CD14-positive monocyte (primary cell): ENCODE measurements around the gene ADAMTS4. TPM values are rescaled to one million over a fixed set of nuclear protein-coding genes. Genes with fewer than 3 reads are reported as not detected.

Source experiments
- DNase-seq, 3 donors: peaks; one replicate each; pipeline ENCODE4 v3.0.0-alpha.2; 2011 to 2022
- H2AFZ ChIP-seq: 2 replicates; pipeline ENCODE4 v1.6.0; 2012; ENCODE audit warnings: mild to moderate bottlenecking, low read depth, low read length, inconsistent platforms; ENCODE audit not compliant: insufficient read depth, poor library complexity, severe bottlenecking
- H3K27ac ChIP-seq, 2 donors: 1 replicate in 1 of 2; 2 replicates in 1 of 2; pipeline ENCODE4 v1.5.1; 2012 to 2013; ENCODE audit warnings: low read length in 2 of 2, control low read depth in 1 of 2, inconsistent platforms in 1 of 2, low read depth in 1 of 2, mild to moderate bottlenecking in 1 of 2
- H3K27me3 ChIP-seq, 2 donors: one replicate each; pipeline versions ENCODE4 v1.6.0 to v1.6.1; 2011 to 2013; ENCODE audit warnings: low read length in 2 of 2; ENCODE audit not compliant: control insufficient read depth in 2 of 2, insufficient read depth in 2 of 2
- H3K36me3 ChIP-seq, 2 donors: replicated peaks in 1 of 2; 1 replicate in 1 of 2; 2 replicates in 1 of 2; pipeline versions ENCODE4 v1.5.1 to v1.6.1; 2012 to 2013; ENCODE audit warnings: low read length in 2 of 2, control low read depth in 1 of 2, inconsistent platforms in 1 of 2, mild to moderate bottlenecking in 1 of 2; ENCODE audit not compliant: insufficient read depth in 2 of 2, control insufficient read depth in 1 of 2
- H3K4me1 ChIP-seq, 2 donors: 1 replicate in 1 of 2; 2 replicates in 1 of 2; pipeline versions ENCODE4 v1.5.1 to v1.6.1; 2012 to 2013; ENCODE audit warnings: low read length in 2 of 2, control low read depth in 1 of 2, inconsistent platforms in 1 of 2, mild to moderate bottlenecking in 1 of 2, moderate library complexity in 1 of 2; ENCODE audit not compliant: insufficient read depth in 2 of 2, control insufficient read depth in 1 of 2
- H3K4me2 ChIP-seq: replicated peaks from 2 replicates; pipeline ENCODE3; 2012; ENCODE audit warnings: low read length, moderate library complexity, mild to moderate bottlenecking; ENCODE audit not compliant: poor library complexity, severe bottlenecking; ENCODE audit errors: extremely low read depth
- H3K4me3 ChIP-seq, 3 experiments: fragments of 200-600 bp in 1 of 3; sonication (generic) in 1 of 3; replicated peaks in 1 of 3; 1 replicate in 2 of 3; 2 replicates in 1 of 3; pipeline ENCODE4 v1.5.1; 2011 to 2013; ENCODE audit warnings: low read length in 3 of 3, mild to moderate bottlenecking in 3 of 3, control low read depth in 2 of 3, low read depth in 2 of 3, inconsistent platforms in 1 of 3, moderate library complexity in 1 of 3
- H3K79me2 ChIP-seq: 2 replicates; pipeline ENCODE4 v1.6.0; 2012; ENCODE audit warnings: mild to moderate bottlenecking, control low read depth, inconsistent platforms, low read length, moderate library complexity; ENCODE audit not compliant: insufficient read depth
- H3K9ac ChIP-seq: 2 replicates; pipeline ENCODE4 v1.6.0; 2017; ENCODE audit warnings: low read length, mild to moderate bottlenecking; ENCODE audit not compliant: insufficient read depth, poor library complexity, severe bottlenecking
- H3K9me3 ChIP-seq, 2 donors: replicated peaks in 1 of 2; 1 replicate in 1 of 2; 2 replicates in 1 of 2; pipeline versions ENCODE4 v1.5.1 to v1.6.1; 2012 to 2013; ENCODE audit warnings: low read length in 2 of 2, control low read depth in 1 of 2; ENCODE audit not compliant: control insufficient read depth in 1 of 2, insufficient read depth in 1 of 2
- H4K20me1 ChIP-seq: 2 replicates; pipeline ENCODE4 v1.6.0; 2012; ENCODE audit warnings: mild to moderate bottlenecking, low read length, control low read depth, moderate library complexity; ENCODE audit not compliant: insufficient read depth
- H3K27ac Mint-ChIP-seq, 7 donors: one replicate each; pipeline ENCODE4 v1.8.0; 2020; ENCODE audit warnings: mild to moderate bottlenecking in 7 of 7, mixed read lengths in 7 of 7, moderate library complexity in 6 of 7, inconsistent platforms in 2 of 7
- H3K27me3 Mint-ChIP-seq, 3 donors: one replicate each; pipeline ENCODE4 v1.8.0; 2021 to 2022; ENCODE audit warnings: low read depth in 3 of 3, mild to moderate bottlenecking in 3 of 3, mixed read lengths in 3 of 3, moderate library complexity in 3 of 3, inconsistent platforms in 1 of 3
- H3K36me3 Mint-ChIP-seq, 2 donors: one replicate each; pipeline ENCODE4 v1.8.0; 2020; ENCODE audit warnings: mixed read lengths in 2 of 2, inconsistent platforms in 1 of 2, mild to moderate bottlenecking in 1 of 2
- H3K4me1 Mint-ChIP-seq: one replicate; pipeline ENCODE4 v1.8.0; 2020; ENCODE audit warnings: mild to moderate bottlenecking, mixed read lengths
- H3K4me3 Mint-ChIP-seq, 2 donors: one replicate each; pipeline ENCODE4 v1.8.0; 2020; ENCODE audit warnings: mild to moderate bottlenecking in 2 of 2, mixed read lengths in 2 of 2, moderate library complexity in 1 of 2
- H3K9me3 Mint-ChIP-seq, 7 donors: one replicate each; pipeline ENCODE4 v1.8.0; 2020 to 2022; ENCODE audit warnings: mixed read lengths in 7 of 7, mild to moderate bottlenecking in 6 of 7, moderate library complexity in 6 of 7, inconsistent platforms in 2 of 7
- WGBS: methylation state at CpG from one replicate; pipeline ENCODE4 v1.1.5; 2013; ENCODE audit warnings: missing lambda C conversion rate; ENCODE audit not compliant: insufficient coverage; 5-methylcytosine and 5-hydroxymethylcytosine counted together
- intact Hi-C, 2 donors: fragments of 100-400 bp; cut with micrococcal nuclease; formaldehyde crosslinking; loops; one replicate each; pipeline versions ENCODE4 v1.15.0 to v1.15.1; 2023
- polyA plus RNA-seq, 3 donors: library from polyadenylated mRNA; depleted of rRNA in 1 of 3; unstranded in 2 of 3; stranded (reverse) in 1 of 3; fragments of 300-500 nt in 2 of 3; fragments of >200 nt in 1 of 3; fragmentation: Illumina TruSeq in 2 of 3; gene quantifications; 1 replicate in 2 of 3; 2 replicates in 1 of 3; pipeline ENCODE4 v1.2.3, GENCODE V29; 2012 to 2021
- TF ChIP-seq, protein P1 (sequence below): fragments of 200-600 bp; IDR thresholded peaks from one replicate; pipeline ENCODE4 v1.8.0; 2022; ENCODE audit warnings: antibody characterized with exemption, mild to moderate bottlenecking

The ADAMTS4 gene
- polyA plus RNA-seq, 3 donors = 0.01 to 0.04 TPM; not detected in 1

DNA sequence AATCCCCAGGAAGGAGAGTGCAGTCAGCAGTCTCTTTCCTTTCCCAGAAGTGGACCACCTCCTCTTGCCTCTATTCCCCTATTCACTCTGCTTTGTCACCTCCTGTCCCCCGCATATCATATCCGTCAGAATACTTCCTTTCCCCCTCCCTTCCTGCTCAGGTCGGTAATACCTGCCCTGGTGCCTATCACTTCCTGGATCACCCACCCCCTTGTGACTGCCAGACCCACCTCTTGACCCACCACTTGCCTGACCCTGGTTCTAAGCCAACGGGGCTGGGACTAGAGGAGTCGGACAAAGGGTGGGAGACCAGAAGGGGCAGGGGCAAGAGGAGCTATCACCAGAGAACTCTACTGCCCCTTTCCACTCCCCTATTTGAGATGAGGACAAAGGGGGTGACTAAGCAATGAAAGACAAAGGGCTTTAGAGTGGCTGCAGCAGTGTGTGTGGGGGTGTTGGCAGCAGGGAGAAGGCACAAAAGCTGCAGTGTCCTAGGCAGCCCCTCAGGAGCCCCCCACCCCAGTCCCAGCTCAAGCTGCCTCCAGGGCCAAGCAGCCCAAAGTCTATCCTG, 1.7 kb upstream of the ADAMTS4 start:
- peak overlapping the region in 1 of 3 experiments; percentile 100 for H3K4me3 ChIP-seq

DNA sequence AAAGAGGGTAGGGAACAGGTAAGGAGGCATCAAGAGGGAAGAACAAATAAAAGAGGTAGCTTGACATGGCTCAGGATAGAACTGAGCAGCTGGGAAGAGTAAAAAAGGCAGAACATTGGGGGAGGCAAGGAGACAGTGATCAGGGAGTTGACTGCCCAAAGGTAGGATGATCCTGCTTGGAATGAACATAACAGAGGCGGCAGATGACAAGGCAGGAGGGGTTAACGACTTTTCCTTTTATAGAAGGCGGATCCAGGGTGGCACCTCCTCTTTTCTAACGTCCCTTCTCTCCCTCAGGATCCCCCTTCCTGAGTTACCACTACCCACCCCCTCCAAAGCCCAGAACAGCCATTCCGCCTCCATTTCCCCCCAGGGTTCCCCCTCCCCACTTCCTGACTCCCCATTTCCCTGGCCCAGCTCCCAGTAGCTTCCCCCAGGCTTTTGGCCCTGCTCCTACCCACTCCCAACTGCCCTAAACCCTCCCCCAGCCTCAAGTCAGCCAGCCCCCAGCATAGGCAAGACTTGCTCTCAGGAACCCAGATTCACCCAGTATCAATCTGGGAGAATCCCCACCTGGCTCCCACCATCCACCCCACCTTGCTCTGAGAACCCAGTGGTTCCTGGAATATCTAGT, 769 bp upstream of the ADAMTS4 start:
- no peak overlapping the region for H3K4me3 Mint-ChIP-seq

More for the DNA sequence above, 1.7 kb upstream of the ADAMTS4 start:
- DNase-seq = no peak
- H3K36me3 ChIP-seq = peaks cover under 1 to 24% of the 10 kb centered on the region in 2 donors
- intact Hi-C loops = loop anchor here in 1 of 2 donors (5.0 kb wide), 1 partner anchor 187 kb away; no protein-coding TSS in a partner anchor
- no peaks in the 10 kb centered on the region for H3K9me3 ChIP-seq
- H3K9me3 Mint-ChIP-seq = no peaks in the 10 kb centered on the region
- H3K27me3 Mint-ChIP-seq = peaks cover 0 to 2% (median 1%) of the 10 kb centered on the region in 3 donors
- no peak overlapping the region for H3K9ac ChIP-seq
- H3K4me2 ChIP-seq = peak overlapping the region; percentile 97
- H3K27me3 ChIP-seq = no peaks in the 10 kb centered on the region
- H3K79me2 ChIP-seq = peaks cover 34% of the 10 kb centered on the region
- peaks cover 13 to 21% of the 10 kb centered on the region in 2 donors for H3K36me3 Mint-ChIP-seq
- H2AFZ ChIP-seq = peak overlapping the region; percentile 91
- H3K4me1 ChIP-seq = peaks cover 41 to 55% of the 10 kb centered on the region in 2 donors
- H3K4me3 Mint-ChIP-seq = no peak overlapping the region
- H3K27ac ChIP-seq = peak overlapping the region; percentile 80 to 95
- H3K27ac Mint-ChIP-seq = peak overlapping the region; percentile 93 to 98 (median 97)
- H3K4me1 Mint-ChIP-seq = peaks cover 52% of the 10 kb centered on the region
- WGBS = 45% methylated on average over 3 of the region's 5 CpGs
- TF ChIP-seq, protein P1, sequence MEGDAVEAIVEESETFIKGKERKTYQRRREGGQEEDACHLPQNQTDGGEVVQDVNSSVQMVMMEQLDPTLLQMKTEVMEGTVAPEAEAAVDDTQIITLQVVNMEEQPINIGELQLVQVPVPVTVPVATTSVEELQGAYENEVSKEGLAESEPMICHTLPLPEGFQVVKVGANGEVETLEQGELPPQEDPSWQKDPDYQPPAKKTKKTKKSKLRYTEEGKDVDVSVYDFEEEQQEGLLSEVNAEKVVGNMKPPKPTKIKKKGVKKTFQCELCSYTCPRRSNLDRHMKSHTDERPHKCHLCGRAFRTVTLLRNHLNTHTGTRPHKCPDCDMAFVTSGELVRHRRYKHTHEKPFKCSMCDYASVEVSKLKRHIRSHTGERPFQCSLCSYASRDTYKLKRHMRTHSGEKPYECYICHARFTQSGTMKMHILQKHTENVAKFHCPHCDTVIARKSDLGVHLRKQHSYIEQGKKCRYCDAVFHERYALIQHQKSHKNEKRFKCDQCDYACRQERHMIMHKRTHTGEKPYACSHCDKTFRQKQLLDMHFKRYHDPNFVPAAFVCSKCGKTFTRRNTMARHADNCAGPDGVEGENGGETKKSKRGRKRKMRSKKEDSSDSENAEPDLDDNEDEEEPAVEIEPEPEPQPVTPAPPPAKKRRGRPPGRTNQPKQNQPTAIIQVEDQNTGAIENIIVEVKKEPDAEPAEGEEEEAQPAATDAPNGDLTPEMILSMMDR = no peak
- no peaks in the 10 kb centered on the region for H4K20me1 ChIP-seq

More for the DNA sequence above, 769 bp upstream of the ADAMTS4 start:
- TF ChIP-seq, protein P1 = no peak
- Histone ChIP-seq H3K27ac (no peak overlapping the region), H3K4me1 (peaks cover 50 to 62% of the 10 kb centered on the region in 2 donors), H3K9ac (no peak overlapping the region), H3K79me2 (peaks cover 25% of the 10 kb centered on the region), H3K4me2 (no peak overlapping the region), H3K36me3 (peaks cover 0 to 15% of the 10 kb centered on the region in 2 donors), H3K27me3 (no peaks in the 10 kb centered on the region), H3K4me3 (no peak overlapping the region), H2AFZ (no peak overlapping the region), H3K9me3 (no peaks in the 10 kb centered on the region), H4K20me1 (no peaks in the 10 kb centered on the region)
- no peak for DNase-seq
- Mint-ChIP-seq H3K9me3 (no peaks in the 10 kb centered on the region), H3K4me1 (peaks cover 57% of the 10 kb centered on the region), H3K27me3 (peaks cover 0 to 2% (median 1%) of the 10 kb centered on the region in 3 donors), H3K27ac (peak overlapping the region in 2 of 7 donors; percentile 5 to 38), H3K36me3 (peaks cover 9 to 14% of the 10 kb centered on the region in 2 donors)
- intact Hi-C loops = loop anchor here in 1 of 2 donors (5.0 kb wide), 1 partner anchor 188 kb away; no protein-coding TSS in a partner anchor
- 43% methylated on average over 3 of the region's 5 CpGs for WGBS
